HG03457 (cell line): Measurements from ENCODE around the gene WDR45.
A peak's percentile ranks its signal among the peaks of the same experiment; 100 is the strongest.
"Not testable (repeated sequence)": the region's sequence is repeated elsewhere in the genome, so short reads cannot be mapped to it uniquely, and the experiment has no call there.

ENCODE experiments used
- ATAC-seq: cut with Tn5 transposase; IDR thresholded peaks from one replicate; pipeline ENCODE4 v1.9.1; 2021; ENCODE audit warnings: moderate number of reproducible peaks; ENCODE audit not compliant: unreplicated experiment

WDR45 gene

GRCh38 chrX:49079489-49080428 is at the start of gene WDR45:
Gene WDR45 (minus strand): TSS chrX:49079887. CDS start chrX:49078095, 1,792 bp downstream.
- no peak for ATAC-seq

- ATAC-seq = no peak
Observed at GRCh38 chrX:49129427-49129826, 49.7 kb upstream of the WDR45 start.

GRCh38 chrX:49127742-49128258 is 48.1 kb upstream of the WDR45 start:
- ATAC-seq = not testable (repeated sequence)

GRCh38 chrX:49122499-49122898 is 42.8 kb upstream of the WDR45 start:
- ATAC-seq = no peak

- no peak for ATAC-seq
Observed at GRCh38 chrX:49120091-49120490, 40.4 kb upstream of the WDR45 start.

GRCh38 chrX:49117581-49117980 is 37.9 kb upstream of the WDR45 start:
- no peak for ATAC-seq

- ATAC-seq = no peak
Observed at GRCh38 chrX:49116716-49117115, 37.0 kb upstream of the WDR45 start.

GRCh38 chrX:49116076-49116475 is 36.4 kb upstream of the WDR45 start:
- ATAC-seq = no peak

GRCh38 chrX:49111791-49112190 is 32.1 kb upstream of the WDR45 start:
- no peak for ATAC-seq

GRCh38 chrX:49110417-49110816 is 30.7 kb upstream of the WDR45 start:
- no peak for ATAC-seq

GRCh38 chrX:49108641-49109040 is 29.0 kb upstream of the WDR45 start:
- no peak for ATAC-seq

GRCh38 chrX:49106930-49107329 is 27.2 kb upstream of the WDR45 start:
- ATAC-seq = no peak

- no peak for ATAC-seq
Observed at GRCh38 chrX:49106296-49106695, 26.6 kb upstream of the WDR45 start.

- no peak for ATAC-seq
Observed at GRCh38 chrX:49103637-49104036, 23.9 kb upstream of the WDR45 start.

GRCh38 chrX:49102190-49102589 is 22.5 kb upstream of the WDR45 start:
- ATAC-seq = no peak

- no peak for ATAC-seq
Observed at GRCh38 chrX:49101629-49101984, 21.9 kb upstream of the WDR45 start.

GRCh38 chrX:49100704-49101628 is 21.3 kb upstream of the WDR45 start:
- peak; percentile 91 for ATAC-seq

GRCh38 chrX:49096419-49096818 is 16.7 kb upstream of the WDR45 start:
- ATAC-seq = no peak

GRCh38 chrX:49089553-49089952 is 9.9 kb upstream of the WDR45 start:
- no peak for ATAC-seq

- ATAC-seq = no peak
Observed at GRCh38 chrX:49082271-49082871, 2.7 kb upstream of the WDR45 start.

- ATAC-seq = no peak
Observed at GRCh38 chrX:49077941-49078340, 1.7 kb downstream of the WDR45 start.
